Measurements from ENCODE around the gene POTED. TPM values are rescaled to one million over a fixed set of nuclear protein-coding genes. Genes with fewer than 3 reads are reported as not detected.
"Not testable (repeated sequence)": the region's sequence is repeated elsewhere in the genome, so short reads cannot be mapped to it uniquely, and the experiment has no call there.

The POTED gene
- not detected for polyA plus RNA-seq (ENCODE audit: insufficient read length)
- long read RNA-seq, donor 1: 0 reads
- long read RNA-seq, donor 2: 0 reads
- long read RNA-seq, donor 3: 0 reads
- long read RNA-seq, donor 4: 0 reads
- long read RNA-seq, donor 5: 0 reads
- long read RNA-seq, donor 6: 0 reads
- long read RNA-seq, donor 7: 0 reads
- long read RNA-seq, donor 8: 0 reads

DNA sequence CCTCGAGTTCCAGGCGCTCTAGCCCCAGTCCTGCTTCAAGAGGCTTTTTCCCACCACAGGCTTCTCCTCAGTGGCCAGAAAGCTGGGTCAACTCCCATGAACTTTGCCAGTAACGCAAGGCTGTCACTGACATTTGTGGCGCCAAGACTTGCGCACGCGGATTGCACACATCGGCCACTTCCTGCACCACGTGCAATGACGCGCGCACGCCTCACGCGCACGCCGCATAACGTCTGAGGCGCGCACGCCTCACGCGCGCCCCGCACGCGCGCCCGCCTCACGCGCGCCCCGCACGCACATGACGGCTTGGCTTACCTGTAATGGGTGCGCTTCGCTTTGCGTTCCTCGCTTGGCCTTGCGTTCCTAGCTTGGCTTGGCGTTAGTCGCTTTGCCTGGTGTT, at the start of gene POTED:
Gene POTED, plus strand, starts transcription at position 301 of the 400 bp plus-strand sequence. CDS start 452 bp downstream, outside the sequence.
- DNase-seq: not testable (repeated sequence)

DNA sequence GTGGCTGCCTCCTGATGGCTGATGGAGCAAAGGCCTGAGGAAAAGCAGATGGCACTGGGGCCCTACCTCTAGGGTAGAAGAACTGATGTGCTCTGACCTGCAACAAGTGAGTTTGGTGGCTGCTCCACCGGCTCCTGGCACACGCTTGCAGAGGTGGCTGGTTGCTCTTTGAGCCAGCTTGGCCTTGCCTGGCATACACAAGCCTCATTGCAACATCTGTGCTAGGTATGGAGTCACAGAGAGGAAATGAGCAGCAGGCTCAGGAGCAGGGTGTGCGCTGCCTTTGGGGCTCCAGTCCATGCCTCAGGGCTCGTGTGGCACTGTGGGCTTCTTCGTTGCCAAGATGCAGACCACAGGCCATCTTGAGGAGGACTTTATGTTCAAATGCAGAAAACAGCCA, 40.5 kb downstream of the POTED start:
- not testable (repeated sequence) for DNase-seq

DNA sequence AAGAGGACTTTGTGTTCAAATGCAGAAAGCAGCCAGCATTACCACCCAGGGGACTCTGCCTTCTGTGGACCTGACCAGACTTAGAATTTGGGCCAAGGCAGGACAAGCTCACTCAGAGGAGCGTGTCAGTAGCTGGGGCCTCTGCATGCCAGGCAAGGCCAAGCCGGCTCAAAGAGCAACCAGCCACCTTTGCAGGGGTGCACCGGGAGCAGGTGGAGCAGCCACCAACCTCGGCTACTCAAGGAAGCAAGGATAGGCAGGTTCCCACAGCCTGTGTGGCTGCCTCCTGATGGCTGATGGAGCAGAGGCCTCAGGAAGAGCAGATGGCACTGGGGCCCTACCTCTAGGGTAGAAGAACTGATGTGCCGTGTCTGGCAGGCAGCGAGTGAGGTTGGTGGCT, 42.2 kb downstream of the POTED start:
- DNase-seq: not testable (repeated sequence)

Measured in left kidney (tissue), 8 donors.